ENCODE data around the gene RABGEF1.

GRCh38 chr7:66826649-66827048 lies 86.1 kb downstream of the RABGEF1 start:
- TF ChIP-seq CTCF (IDR thresholded peaks at IDR 0.05): no peak
- no peak for TF ChIP-seq POLR2A (IDR thresholded peaks at IDR 0.05)

Measured in testis (tissue), 2 donors.